GM23338 (cell line): ENCODE results near the gene NCK2.

ENCODE experiments used
- EZH2 ChIP-seq: fragments of 200-600 bp; sonication (generic); IDR thresholded peaks from one replicate; pipeline ENCODE4 v1.8.0; 2017; ENCODE audit warnings: antibody characterized with exemption, mild to moderate bottlenecking, low read depth; ENCODE audit not compliant: unreplicated experiment
- POLR2AphosphoS5 ChIP-seq: IDR thresholded peaks from 2 replicates; pipeline ENCODE4 v1.6.1; 2016; ENCODE audit warnings: antibody characterized with exemption, low read depth
- REST ChIP-seq: IDR thresholded peaks from one replicate; pipeline ENCODE4 v1.6.1; 2018; ENCODE audit warnings: antibody characterized with exemption; ENCODE audit not compliant: unreplicated experiment
- TF ChIP-seq, protein P1 (sequence below), 2 experiments: fragments of 200-600 bp in 1 of 2; sonication (generic) in 1 of 2; conservative IDR thresholded peaks; 2 replicates each; pipeline versions ENCODE4 v1.5.1 to v1.6.1; 2016 to 2017; ENCODE audit warnings: antibody characterized with exemption in 2 of 2, low read depth in 2 of 2, mild to moderate bottlenecking in 2 of 2, moderate library complexity in 1 of 2

- TF ChIP-seq, protein P1, sequence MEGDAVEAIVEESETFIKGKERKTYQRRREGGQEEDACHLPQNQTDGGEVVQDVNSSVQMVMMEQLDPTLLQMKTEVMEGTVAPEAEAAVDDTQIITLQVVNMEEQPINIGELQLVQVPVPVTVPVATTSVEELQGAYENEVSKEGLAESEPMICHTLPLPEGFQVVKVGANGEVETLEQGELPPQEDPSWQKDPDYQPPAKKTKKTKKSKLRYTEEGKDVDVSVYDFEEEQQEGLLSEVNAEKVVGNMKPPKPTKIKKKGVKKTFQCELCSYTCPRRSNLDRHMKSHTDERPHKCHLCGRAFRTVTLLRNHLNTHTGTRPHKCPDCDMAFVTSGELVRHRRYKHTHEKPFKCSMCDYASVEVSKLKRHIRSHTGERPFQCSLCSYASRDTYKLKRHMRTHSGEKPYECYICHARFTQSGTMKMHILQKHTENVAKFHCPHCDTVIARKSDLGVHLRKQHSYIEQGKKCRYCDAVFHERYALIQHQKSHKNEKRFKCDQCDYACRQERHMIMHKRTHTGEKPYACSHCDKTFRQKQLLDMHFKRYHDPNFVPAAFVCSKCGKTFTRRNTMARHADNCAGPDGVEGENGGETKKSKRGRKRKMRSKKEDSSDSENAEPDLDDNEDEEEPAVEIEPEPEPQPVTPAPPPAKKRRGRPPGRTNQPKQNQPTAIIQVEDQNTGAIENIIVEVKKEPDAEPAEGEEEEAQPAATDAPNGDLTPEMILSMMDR (conservative IDR thresholded peaks at IDR 0.05; ENCODE audit: low read depth in 2 of 2): no peak
- TF ChIP-seq EZH2: no peak
- no peak for TF ChIP-seq REST
- TF ChIP-seq POLR2AphosphoS5: no peak
Measured at GRCh38 chr2:105853354-105854088, 108.8 kb downstream of the NCK2 start.
